Liver (tissue), 9 donors: Measurements from ENCODE around the gene ARMH3. TPM values are rescaled to one million over a fixed set of nuclear protein-coding genes. Genes with fewer than 3 reads are reported as not detected.

Experiments used
- DNase-seq: peaks from one replicate; pipeline ENCODE4 v3.0.0-alpha.2; 2017; ENCODE audit warnings: low spot score
- H3K27ac ChIP-seq, 2 donors: one replicate each; pipeline ENCODE4 v1.7.0; 2013; ENCODE audit warnings: inconsistent platforms in 2 of 2, low read length in 2 of 2, control low read depth in 1 of 2, low read depth in 1 of 2, mild to moderate bottlenecking in 1 of 2
- H3K27me3 ChIP-seq, 4 donors: one replicate each; pipeline versions ENCODE4 v1.6.1 to v1.7.0; 2013; ENCODE audit warnings: low read length in 3 of 4, inconsistent platforms in 1 of 4, mild to moderate bottlenecking in 1 of 4, moderate library complexity in 1 of 4; ENCODE audit not compliant: control insufficient read depth in 4 of 4, insufficient read depth in 4 of 4
- H3K36me3 ChIP-seq, 4 donors: one replicate each; pipeline versions ENCODE4 v1.6.1 to v1.7.0; 2013; ENCODE audit warnings: low read length in 3 of 4, mild to moderate bottlenecking in 3 of 4, low read depth in 1 of 4, moderate library complexity in 1 of 4; ENCODE audit not compliant: control insufficient read depth in 4 of 4, insufficient read depth in 3 of 4
- H3K4me1 ChIP-seq, 4 donors: one replicate each; pipeline versions ENCODE4 v1.6.1 to v1.7.0; 2013; ENCODE audit warnings: low read length in 3 of 4, mild to moderate bottlenecking in 3 of 4, moderate library complexity in 1 of 4; ENCODE audit not compliant: control insufficient read depth in 4 of 4, insufficient read depth in 4 of 4
- H3K4me3 ChIP-seq, 3 donors: one replicate each; pipeline versions ENCODE4 v1.6.1 to v1.7.0; 2013; ENCODE audit warnings: low read length in 3 of 3, control low read depth in 1 of 3, low read depth in 1 of 3, mild to moderate bottlenecking in 1 of 3
- H3K9ac ChIP-seq, 2 donors: one replicate each; pipeline ENCODE4 v1.7.0; 2013; ENCODE audit warnings: low read length in 2 of 2, mild to moderate bottlenecking in 2 of 2, moderate library complexity in 2 of 2, control low read depth in 1 of 2, low read depth in 1 of 2
- H3K9me3 ChIP-seq, 4 donors: one replicate each; pipeline versions ENCODE4 v1.6.1 to v1.7.0; 2013; ENCODE audit warnings: low read length in 3 of 4; ENCODE audit not compliant: control insufficient read depth in 4 of 4
- EGR1 ChIP-seq, 2 donors: IDR thresholded peaks; 2 replicates each; pipeline ENCODE4 v1.6.1; 2016 to 2018; ENCODE audit warnings: antibody characterized with exemption in 2 of 2, low read depth in 2 of 2
- FOXA1 ChIP-seq: IDR thresholded peaks from 2 replicates; pipeline ENCODE4 v1.6.1; 2016; ENCODE audit warnings: antibody characterized with exemption
- FOXA2 ChIP-seq: IDR thresholded peaks from 2 replicates; pipeline ENCODE4 v1.6.1; 2016; ENCODE audit warnings: antibody characterized with exemption
- GABPA ChIP-seq, 2 donors: IDR thresholded peaks in 1 of 2; conservative IDR thresholded peaks in 1 of 2; 2 replicates each; pipeline ENCODE4 v1.6.1; 2016; ENCODE audit warnings: antibody characterized with exemption in 2 of 2, mild to moderate bottlenecking in 1 of 2, moderate library complexity in 1 of 2
- HNF4A ChIP-seq, 2 donors: conservative IDR thresholded peaks; 2 replicates each; pipeline ENCODE4 v1.6.1; 2016; ENCODE audit warnings: antibody characterized with exemption in 2 of 2, mild to moderate bottlenecking in 2 of 2
- HNF4G ChIP-seq: IDR thresholded peaks from 2 replicates; pipeline ENCODE4 v1.6.1; 2016; ENCODE audit warnings: antibody characterized with exemption
- JUND ChIP-seq, 2 donors: IDR thresholded peaks; 2 replicates each; pipeline ENCODE4 v1.6.1; 2016; ENCODE audit warnings: antibody characterized with exemption in 2 of 2
- NR2F2 ChIP-seq: IDR thresholded peaks from 2 replicates; pipeline ENCODE4 v1.6.1; 2016; ENCODE audit warnings: antibody characterized with exemption
- RAD21 ChIP-seq, 2 donors: IDR thresholded peaks; 2 replicates each; pipeline ENCODE4 v1.6.1; 2016; ENCODE audit warnings: antibody characterized with exemption in 2 of 2, mild to moderate bottlenecking in 2 of 2
- RXRA ChIP-seq, 2 donors: IDR thresholded peaks; 2 replicates each; pipeline ENCODE4 v1.6.1; 2017 to 2018; ENCODE audit warnings: antibody characterized with exemption in 2 of 2, mild to moderate bottlenecking in 1 of 2
- SP1 ChIP-seq: IDR thresholded peaks from 2 replicates; pipeline ENCODE4 v1.6.1; 2018; ENCODE audit warnings: antibody characterized with exemption, mild to moderate bottlenecking
- TAF1 ChIP-seq: conservative IDR thresholded peaks from 2 replicates; pipeline ENCODE4 v1.6.1; 2016; ENCODE audit warnings: antibody characterized with exemption, mild to moderate bottlenecking
- YY1 ChIP-seq: IDR thresholded peaks from 2 replicates; pipeline ENCODE4 v1.6.1; 2016; ENCODE audit warnings: antibody characterized with exemption, mild to moderate bottlenecking
- WGBS: extraction: QIAGEN DNeasy Blood & Tissue Kit; methylation state at CpG from one replicate; pipeline ENCODE4 v1.1.7; 2013; 5-methylcytosine and 5-hydroxymethylcytosine counted together
- polyA plus RNA-seq, 2 donors: library from polyadenylated mRNA; stranded (reverse) in 1 of 2; unstranded in 1 of 2; fragments of 200-250 nt in 1 of 2; fragments of >200 nt in 1 of 2; fragmentation: Nextera tagmentation in 1 of 2; extraction: Ambion mirVana in 1 of 2; gene quantifications; one replicate each; pipeline versions ENCODE4 v1.2.1 to v1.2.3, GENCODE V29; 2013 to 2015
- total RNA-seq, 2 donors: library from RNA; depleted of rRNA; stranded (reverse); fragments of >200 nt; gene quantifications; one replicate each; pipeline ENCODE4 v1.2.3, GENCODE V29; 2014
- TF ChIP-seq, protein P1 (sequence below): IDR thresholded peaks from 2 replicates; pipeline ENCODE4 v1.6.1; 2016; ENCODE audit warnings: antibody characterized with exemption, mild to moderate bottlenecking
- TF ChIP-seq, protein P2 (sequence below): IDR thresholded peaks from 2 replicates; pipeline ENCODE4 v1.6.1; 2016; ENCODE audit warnings: antibody characterized with exemption
- TF ChIP-seq, protein P3 (sequence below): IDR thresholded peaks from 2 replicates; pipeline ENCODE4 v1.6.1; 2016; ENCODE audit warnings: antibody characterized with exemption
- TF ChIP-seq, protein P4 (sequence below): IDR thresholded peaks from 2 replicates; pipeline ENCODE4 v1.6.1; 2016; ENCODE audit warnings: antibody characterized with exemption
- TF ChIP-seq, protein P5 (sequence below): fragments of 150-350 bp; IDR thresholded peaks from 2 replicates; pipeline ENCODE4 v1.5.1; 2017; ENCODE audit warnings: improper control_type of control experiment, low read depth, low read length; ENCODE audit not compliant: missing input control
- donor health status: healthy.
- donor health status: healthy.
- donor health status: healthy.
- donor health status: healthy.
- donor health status: healthy.

Gene ARMH3
- total and polyA plus RNA-seq, 4 donors = 5.3 to 14.9 (median 9.2) TPM

DNA sequence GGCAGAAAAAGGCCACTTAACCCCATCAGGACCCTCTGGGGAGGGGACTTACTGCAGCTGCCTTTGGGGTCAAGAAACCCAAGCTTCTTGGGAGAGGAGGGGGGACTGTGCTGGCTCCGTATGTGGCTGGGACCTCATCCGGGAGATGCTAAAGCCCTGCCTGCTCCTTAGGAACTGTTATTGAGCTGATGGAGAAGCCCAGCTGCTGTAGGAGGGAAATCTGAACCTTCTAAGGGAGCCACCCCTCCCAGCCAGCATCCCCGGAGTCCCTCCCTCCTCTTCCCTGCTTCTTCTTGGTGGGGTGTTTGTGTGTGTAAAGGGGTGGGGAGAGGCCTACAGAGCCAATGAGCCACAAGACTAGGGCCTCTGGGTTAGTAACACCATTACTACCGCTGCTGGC lies 220.6 kb downstream of the ARMH3 start:
- Histone ChIP-seq H3K9me3 (no peaks in the 10 kb centered on the region), H3K4me1 (peaks cover 3 to 27% (median 13%) of the 10 kb centered on the region in 4 donors), H3K27me3 (no peaks in the 10 kb centered on the region), H3K9ac (no peak overlapping the region), H3K4me3 (no peak overlapping the region), H3K27ac (no peak overlapping the region), H3K36me3 (no peaks in the 10 kb centered on the region)
- WGBS = 95% methylated on average over 4 of the region's 4 CpGs
- no peak for DNase-seq
- no peak for TF ChIP-seq JUND (IDR thresholded peaks at IDR 0.05)
- TF ChIP-seq RXRA (IDR thresholded peaks at IDR 0.05) = no peak
- TF ChIP-seq, protein P1, sequence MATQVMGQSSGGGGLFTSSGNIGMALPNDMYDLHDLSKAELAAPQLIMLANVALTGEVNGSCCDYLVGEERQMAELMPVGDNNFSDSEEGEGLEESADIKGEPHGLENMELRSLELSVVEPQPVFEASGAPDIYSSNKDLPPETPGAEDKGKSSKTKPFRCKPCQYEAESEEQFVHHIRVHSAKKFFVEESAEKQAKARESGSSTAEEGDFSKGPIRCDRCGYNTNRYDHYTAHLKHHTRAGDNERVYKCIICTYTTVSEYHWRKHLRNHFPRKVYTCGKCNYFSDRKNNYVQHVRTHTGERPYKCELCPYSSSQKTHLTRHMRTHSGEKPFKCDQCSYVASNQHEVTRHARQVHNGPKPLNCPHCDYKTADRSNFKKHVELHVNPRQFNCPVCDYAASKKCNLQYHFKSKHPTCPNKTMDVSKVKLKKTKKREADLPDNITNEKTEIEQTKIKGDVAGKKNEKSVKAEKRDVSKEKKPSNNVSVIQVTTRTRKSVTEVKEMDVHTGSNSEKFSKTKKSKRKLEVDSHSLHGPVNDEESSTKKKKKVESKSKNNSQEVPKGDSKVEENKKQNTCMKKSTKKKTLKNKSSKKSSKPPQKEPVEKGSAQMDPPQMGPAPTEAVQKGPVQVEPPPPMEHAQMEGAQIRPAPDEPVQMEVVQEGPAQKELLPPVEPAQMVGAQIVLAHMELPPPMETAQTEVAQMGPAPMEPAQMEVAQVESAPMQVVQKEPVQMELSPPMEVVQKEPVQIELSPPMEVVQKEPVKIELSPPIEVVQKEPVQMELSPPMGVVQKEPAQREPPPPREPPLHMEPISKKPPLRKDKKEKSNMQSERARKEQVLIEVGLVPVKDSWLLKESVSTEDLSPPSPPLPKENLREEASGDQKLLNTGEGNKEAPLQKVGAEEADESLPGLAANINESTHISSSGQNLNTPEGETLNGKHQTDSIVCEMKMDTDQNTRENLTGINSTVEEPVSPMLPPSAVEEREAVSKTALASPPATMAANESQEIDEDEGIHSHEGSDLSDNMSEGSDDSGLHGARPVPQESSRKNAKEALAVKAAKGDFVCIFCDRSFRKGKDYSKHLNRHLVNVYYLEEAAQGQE = no peak
- TF ChIP-seq, protein P2, sequence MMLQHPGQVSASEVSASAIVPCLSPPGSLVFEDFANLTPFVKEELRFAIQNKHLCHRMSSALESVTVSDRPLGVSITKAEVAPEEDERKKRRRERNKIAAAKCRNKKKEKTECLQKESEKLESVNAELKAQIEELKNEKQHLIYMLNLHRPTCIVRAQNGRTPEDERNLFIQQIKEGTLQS = no peak
- TF ChIP-seq HNF4G = no peak
- TF ChIP-seq, protein P3, sequence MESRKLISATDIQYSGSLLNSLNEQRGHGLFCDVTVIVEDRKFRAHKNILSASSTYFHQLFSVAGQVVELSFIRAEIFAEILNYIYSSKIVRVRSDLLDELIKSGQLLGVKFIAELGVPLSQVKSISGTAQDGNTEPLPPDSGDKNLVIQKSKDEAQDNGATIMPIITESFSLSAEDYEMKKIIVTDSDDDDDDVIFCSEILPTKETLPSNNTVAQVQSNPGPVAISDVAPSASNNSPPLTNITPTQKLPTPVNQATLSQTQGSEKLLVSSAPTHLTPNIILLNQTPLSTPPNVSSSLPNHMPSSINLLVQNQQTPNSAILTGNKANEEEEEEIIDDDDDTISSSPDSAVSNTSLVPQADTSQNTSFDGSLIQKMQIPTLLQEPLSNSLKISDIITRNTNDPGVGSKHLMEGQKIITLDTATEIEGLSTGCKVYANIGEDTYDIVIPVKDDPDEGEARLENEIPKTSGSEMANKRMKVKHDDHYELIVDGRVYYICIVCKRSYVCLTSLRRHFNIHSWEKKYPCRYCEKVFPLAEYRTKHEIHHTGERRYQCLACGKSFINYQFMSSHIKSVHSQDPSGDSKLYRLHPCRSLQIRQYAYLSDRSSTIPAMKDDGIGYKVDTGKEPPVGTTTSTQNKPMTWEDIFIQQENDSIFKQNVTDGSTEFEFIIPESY = no peak
- no peak for TF ChIP-seq RAD21 (IDR thresholded peaks at IDR 0.05)
- no peak for TF ChIP-seq GABPA (IDR thresholded peaks at IDR 0.05 in 1 of 2, conservative IDR thresholded peaks at IDR 0.05 in 1 of 2)
- TF ChIP-seq FOXA1 = no peak
- TF ChIP-seq, protein P4, sequence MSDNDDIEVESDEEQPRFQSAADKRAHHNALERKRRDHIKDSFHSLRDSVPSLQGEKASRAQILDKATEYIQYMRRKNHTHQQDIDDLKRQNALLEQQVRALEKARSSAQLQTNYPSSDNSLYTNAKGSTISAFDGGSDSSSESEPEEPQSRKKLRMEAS = no peak
- TF ChIP-seq EGR1 (IDR thresholded peaks at IDR 0.05; ENCODE audit: low read depth in 2 of 2) = no peak
- TF ChIP-seq NR2F2 = no peak
- no peak for TF ChIP-seq FOXA2
- TF ChIP-seq TAF1 = no peak
- TF ChIP-seq, protein P5, sequence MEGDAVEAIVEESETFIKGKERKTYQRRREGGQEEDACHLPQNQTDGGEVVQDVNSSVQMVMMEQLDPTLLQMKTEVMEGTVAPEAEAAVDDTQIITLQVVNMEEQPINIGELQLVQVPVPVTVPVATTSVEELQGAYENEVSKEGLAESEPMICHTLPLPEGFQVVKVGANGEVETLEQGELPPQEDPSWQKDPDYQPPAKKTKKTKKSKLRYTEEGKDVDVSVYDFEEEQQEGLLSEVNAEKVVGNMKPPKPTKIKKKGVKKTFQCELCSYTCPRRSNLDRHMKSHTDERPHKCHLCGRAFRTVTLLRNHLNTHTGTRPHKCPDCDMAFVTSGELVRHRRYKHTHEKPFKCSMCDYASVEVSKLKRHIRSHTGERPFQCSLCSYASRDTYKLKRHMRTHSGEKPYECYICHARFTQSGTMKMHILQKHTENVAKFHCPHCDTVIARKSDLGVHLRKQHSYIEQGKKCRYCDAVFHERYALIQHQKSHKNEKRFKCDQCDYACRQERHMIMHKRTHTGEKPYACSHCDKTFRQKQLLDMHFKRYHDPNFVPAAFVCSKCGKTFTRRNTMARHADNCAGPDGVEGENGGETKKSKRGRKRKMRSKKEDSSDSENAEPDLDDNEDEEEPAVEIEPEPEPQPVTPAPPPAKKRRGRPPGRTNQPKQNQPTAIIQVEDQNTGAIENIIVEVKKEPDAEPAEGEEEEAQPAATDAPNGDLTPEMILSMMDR = no peak
- TF ChIP-seq YY1 = no peak
- no peak for TF ChIP-seq SP1

DNA sequence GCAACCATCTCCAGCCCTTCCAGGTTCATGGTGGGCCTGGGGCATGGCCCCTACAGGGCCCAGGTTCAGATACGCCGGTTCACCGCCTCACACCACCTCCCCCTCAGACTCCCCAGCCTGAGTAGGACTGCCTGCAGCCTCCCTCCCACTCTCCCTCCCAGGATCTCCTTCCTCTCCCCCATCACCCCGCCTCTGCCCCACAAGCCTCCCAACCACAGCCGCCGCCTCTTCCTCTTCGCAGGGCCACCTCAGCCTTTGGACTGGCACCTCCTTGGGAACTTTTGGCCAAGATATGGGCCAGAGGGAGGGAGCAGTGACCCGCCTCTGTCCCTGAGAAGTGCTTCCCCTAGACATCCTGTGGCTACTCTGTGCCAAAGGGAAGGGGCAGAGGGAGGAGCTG lies 221.6 kb downstream of the ARMH3 start:
- Histone ChIP-seq H3K4me3 (no peak overlapping the region), H3K9ac (no peak overlapping the region), H3K4me1 (peaks cover 0 to 25% (median 9%) of the 10 kb centered on the region in 4 donors), H3K9me3 (no peaks in the 10 kb centered on the region), H3K36me3 (no peaks in the 10 kb centered on the region), H3K27me3 (no peaks in the 10 kb centered on the region), H3K27ac (no peak overlapping the region)
- 75% methylated on average over 8 of the region's 8 CpGs for WGBS
- TF ChIP-seq, protein P2 = no peak
- no peak for TF ChIP-seq HNF4G
- TF ChIP-seq RAD21 (IDR thresholded peaks at IDR 0.05) = no peak
- no peak for TF ChIP-seq FOXA1
- no peak for TF ChIP-seq EGR1 (IDR thresholded peaks at IDR 0.05; ENCODE audit: low read depth in 2 of 2)
- TF ChIP-seq TAF1 = no peak
- TF ChIP-seq HNF4A (conservative IDR thresholded peaks at IDR 0.05) = no peak
- no peak for TF ChIP-seq RXRA (IDR thresholded peaks at IDR 0.05)
- no peak for TF ChIP-seq FOXA2
- TF ChIP-seq, protein P4 = no peak
- TF ChIP-seq NR2F2 = no peak
- TF ChIP-seq, protein P1 = no peak
- no peak for DNase-seq
